Measurements from ENCODE around the gene DDX3X.

The DDX3X gene

GRCh38 chrX:41335958-41336331 lies 2.0 kb downstream of the DDX3X start:
- TF ChIP-seq EGR1 (IDR thresholded peaks at IDR 0.05) (no peak), CREB1 (IDR thresholded peaks at IDR 0.05; ENCODE audit: low read depth) (no peak), FOXM1 (IDR thresholded peaks at IDR 0.05; ENCODE audit: borderline replicate concordance, low read depth) (no peak), USF1 (IDR thresholded peaks at IDR 0.05) (no peak), CEBPB (IDR thresholded peaks at IDR 0.05) (no peak), ZBTB7A (IDR thresholded peaks at IDR 0.05; ENCODE audit: low read depth) (no peak), RAD21 (IDR thresholded peaks at IDR 0.05; ENCODE audit: low read depth) (no peak)
- TF ChIP-seq, protein P1, sequence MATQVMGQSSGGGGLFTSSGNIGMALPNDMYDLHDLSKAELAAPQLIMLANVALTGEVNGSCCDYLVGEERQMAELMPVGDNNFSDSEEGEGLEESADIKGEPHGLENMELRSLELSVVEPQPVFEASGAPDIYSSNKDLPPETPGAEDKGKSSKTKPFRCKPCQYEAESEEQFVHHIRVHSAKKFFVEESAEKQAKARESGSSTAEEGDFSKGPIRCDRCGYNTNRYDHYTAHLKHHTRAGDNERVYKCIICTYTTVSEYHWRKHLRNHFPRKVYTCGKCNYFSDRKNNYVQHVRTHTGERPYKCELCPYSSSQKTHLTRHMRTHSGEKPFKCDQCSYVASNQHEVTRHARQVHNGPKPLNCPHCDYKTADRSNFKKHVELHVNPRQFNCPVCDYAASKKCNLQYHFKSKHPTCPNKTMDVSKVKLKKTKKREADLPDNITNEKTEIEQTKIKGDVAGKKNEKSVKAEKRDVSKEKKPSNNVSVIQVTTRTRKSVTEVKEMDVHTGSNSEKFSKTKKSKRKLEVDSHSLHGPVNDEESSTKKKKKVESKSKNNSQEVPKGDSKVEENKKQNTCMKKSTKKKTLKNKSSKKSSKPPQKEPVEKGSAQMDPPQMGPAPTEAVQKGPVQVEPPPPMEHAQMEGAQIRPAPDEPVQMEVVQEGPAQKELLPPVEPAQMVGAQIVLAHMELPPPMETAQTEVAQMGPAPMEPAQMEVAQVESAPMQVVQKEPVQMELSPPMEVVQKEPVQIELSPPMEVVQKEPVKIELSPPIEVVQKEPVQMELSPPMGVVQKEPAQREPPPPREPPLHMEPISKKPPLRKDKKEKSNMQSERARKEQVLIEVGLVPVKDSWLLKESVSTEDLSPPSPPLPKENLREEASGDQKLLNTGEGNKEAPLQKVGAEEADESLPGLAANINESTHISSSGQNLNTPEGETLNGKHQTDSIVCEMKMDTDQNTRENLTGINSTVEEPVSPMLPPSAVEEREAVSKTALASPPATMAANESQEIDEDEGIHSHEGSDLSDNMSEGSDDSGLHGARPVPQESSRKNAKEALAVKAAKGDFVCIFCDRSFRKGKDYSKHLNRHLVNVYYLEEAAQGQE (IDR thresholded peaks at IDR 0.05; ENCODE audit: low read depth) = no peak

DNA sequence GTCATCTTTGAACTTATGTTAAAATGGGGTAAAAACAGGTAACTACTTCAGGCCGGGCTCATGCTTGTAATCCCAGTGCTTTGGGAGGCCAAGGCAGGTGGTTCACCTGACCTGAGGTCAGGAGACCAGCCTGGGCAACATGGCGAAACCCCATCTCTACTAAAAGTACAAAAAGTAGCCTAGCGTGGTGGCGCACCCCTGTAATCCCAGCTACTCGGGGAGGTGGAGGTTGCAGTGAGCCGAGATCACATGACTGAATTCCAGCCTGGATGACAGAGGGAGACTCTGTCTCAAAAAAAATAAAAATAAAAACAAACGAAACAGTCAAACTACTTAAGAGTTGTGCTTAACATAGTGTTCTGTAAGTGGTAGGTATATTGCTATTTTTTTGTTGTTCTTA lies 2.5 kb downstream of the DDX3X start:
- no peak for TF ChIP-seq TCF12 (IDR thresholded peaks at IDR 0.05; ENCODE audit: low read depth)
- TF ChIP-seq YY1 (IDR thresholded peaks at IDR 0.05; ENCODE audit: low read depth) = no peak
- no peak for TF ChIP-seq ZBTB7A (IDR thresholded peaks at IDR 0.05; ENCODE audit: low read depth)

- TF ChIP-seq TCF12 (IDR thresholded peaks at IDR 0.05; ENCODE audit: low read depth) (no peak), TAF1 (IDR thresholded peaks at IDR 0.05; ENCODE audit: low read depth) (no peak), USF1 (IDR thresholded peaks at IDR 0.05) (no peak), FOXM1 (IDR thresholded peaks at IDR 0.05; ENCODE audit: borderline replicate concordance, low read depth) (no peak), ZBTB7A (IDR thresholded peaks at IDR 0.05; ENCODE audit: low read depth) (no peak), EGR1 (IDR thresholded peaks at IDR 0.05) (no peak), NFIC (IDR thresholded peaks at IDR 0.05) (no peak), EP300 (IDR thresholded peaks at IDR 0.05; ENCODE audit: borderline replicate concordance) (no peak), CEBPB (IDR thresholded peaks at IDR 0.05) (no peak), CREB1 (IDR thresholded peaks at IDR 0.05; ENCODE audit: low read depth) (no peak), RAD21 (IDR thresholded peaks at IDR 0.05; ENCODE audit: low read depth) (no peak), TEAD4 (IDR thresholded peaks at IDR 0.05) (no peak)
- TF ChIP-seq, protein P1 (IDR thresholded peaks at IDR 0.05; ENCODE audit: low read depth) = no peak
- TF ChIP-seq, protein P2, sequence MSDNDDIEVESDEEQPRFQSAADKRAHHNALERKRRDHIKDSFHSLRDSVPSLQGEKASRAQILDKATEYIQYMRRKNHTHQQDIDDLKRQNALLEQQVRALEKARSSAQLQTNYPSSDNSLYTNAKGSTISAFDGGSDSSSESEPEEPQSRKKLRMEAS (IDR thresholded peaks at IDR 0.05) = no peak
Measured at GRCh38 chrX:41337140-41337539, 3.2 kb downstream of the DDX3X start.

GRCh38 chrX:41338436-41338835 lies 4.5 kb downstream of the DDX3X start:
- no peak for TF ChIP-seq FOXM1 (IDR thresholded peaks at IDR 0.05; ENCODE audit: borderline replicate concordance, low read depth)
- TF ChIP-seq YY1 (IDR thresholded peaks at IDR 0.05; ENCODE audit: low read depth) = no peak
- TF ChIP-seq NFIC (IDR thresholded peaks at IDR 0.05) = no peak
- no peak for TF ChIP-seq TCF12 (IDR thresholded peaks at IDR 0.05; ENCODE audit: low read depth)
- no peak for TF ChIP-seq EP300 (IDR thresholded peaks at IDR 0.05; ENCODE audit: borderline replicate concordance)
- TF ChIP-seq, protein P2 (IDR thresholded peaks at IDR 0.05) = no peak
- no peak for TF ChIP-seq TAF1 (IDR thresholded peaks at IDR 0.05; ENCODE audit: low read depth)
- TF ChIP-seq USF1 (IDR thresholded peaks at IDR 0.05) = no peak
- no peak for TF ChIP-seq ZBTB7A (IDR thresholded peaks at IDR 0.05; ENCODE audit: low read depth)
- TF ChIP-seq EGR1 (IDR thresholded peaks at IDR 0.05) = no peak
- TF ChIP-seq, protein P1 (IDR thresholded peaks at IDR 0.05; ENCODE audit: low read depth) = no peak
- no peak for TF ChIP-seq CREB1 (IDR thresholded peaks at IDR 0.05; ENCODE audit: low read depth)
- TF ChIP-seq TEAD4 (IDR thresholded peaks at IDR 0.05) = no peak

All from Ishikawa (cell line).